ENCODE results near the gene PODN.

DNA sequence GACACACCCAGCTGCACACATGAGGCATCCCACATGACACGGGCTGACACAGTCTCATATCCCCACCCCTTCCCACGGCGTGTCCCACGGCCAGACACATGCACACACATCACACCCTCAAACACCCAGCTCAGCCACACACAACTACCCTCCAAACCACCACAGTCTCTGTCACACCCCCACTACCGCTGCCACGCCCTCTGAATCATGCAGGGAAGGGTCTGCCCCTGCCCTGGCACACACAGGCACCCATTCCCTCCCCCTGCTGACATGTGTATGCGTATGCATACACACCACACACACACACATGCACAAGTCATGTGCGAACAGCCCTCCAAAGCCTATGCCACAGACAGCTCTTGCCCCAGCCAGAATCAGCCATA, 22.6 kb downstream of the PODN start:
- TF ChIP-seq, protein P1, sequence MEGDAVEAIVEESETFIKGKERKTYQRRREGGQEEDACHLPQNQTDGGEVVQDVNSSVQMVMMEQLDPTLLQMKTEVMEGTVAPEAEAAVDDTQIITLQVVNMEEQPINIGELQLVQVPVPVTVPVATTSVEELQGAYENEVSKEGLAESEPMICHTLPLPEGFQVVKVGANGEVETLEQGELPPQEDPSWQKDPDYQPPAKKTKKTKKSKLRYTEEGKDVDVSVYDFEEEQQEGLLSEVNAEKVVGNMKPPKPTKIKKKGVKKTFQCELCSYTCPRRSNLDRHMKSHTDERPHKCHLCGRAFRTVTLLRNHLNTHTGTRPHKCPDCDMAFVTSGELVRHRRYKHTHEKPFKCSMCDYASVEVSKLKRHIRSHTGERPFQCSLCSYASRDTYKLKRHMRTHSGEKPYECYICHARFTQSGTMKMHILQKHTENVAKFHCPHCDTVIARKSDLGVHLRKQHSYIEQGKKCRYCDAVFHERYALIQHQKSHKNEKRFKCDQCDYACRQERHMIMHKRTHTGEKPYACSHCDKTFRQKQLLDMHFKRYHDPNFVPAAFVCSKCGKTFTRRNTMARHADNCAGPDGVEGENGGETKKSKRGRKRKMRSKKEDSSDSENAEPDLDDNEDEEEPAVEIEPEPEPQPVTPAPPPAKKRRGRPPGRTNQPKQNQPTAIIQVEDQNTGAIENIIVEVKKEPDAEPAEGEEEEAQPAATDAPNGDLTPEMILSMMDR (IDR thresholded peaks at IDR 0.05): no peak
- no peak for TF ChIP-seq TCF7L2 (IDR thresholded peaks at IDR 0.05; ENCODE audit: low read depth, low read length)
- no peak for TF ChIP-seq POLR2AphosphoS5 (IDR thresholded peaks at IDR 0.05; ENCODE audit: low read depth, low read length)
- TF ChIP-seq SIN3A (IDR thresholded peaks at IDR 0.05; ENCODE audit: borderline replicate concordance, insufficient read depth, low read depth, low read length): no peak
- TF ChIP-seq REST (IDR thresholded peaks at IDR 0.05; ENCODE audit: insufficient read depth in 1 of 2, low read depth in 2 of 2, low read length in 1 of 2): no peak

All from Panc1 (cell line).